CD14-positive monocyte (primary cell): ENCODE results near the gene TNFRSF13B. TPM values are rescaled to one million over a fixed set of nuclear protein-coding genes. Genes with fewer than 3 reads are reported as not detected.

Source experiments
- DNase-seq, 3 donors: peaks; one replicate each; pipeline ENCODE4 v3.0.0-alpha.2; 2011 to 2022
- H2AFZ ChIP-seq: 2 replicates; pipeline ENCODE4 v1.6.0; 2012; ENCODE audit warnings: mild to moderate bottlenecking, low read depth, low read length, inconsistent platforms; ENCODE audit not compliant: insufficient read depth, poor library complexity, severe bottlenecking
- H3K27ac ChIP-seq, 2 donors: 1 replicate in 1 of 2; 2 replicates in 1 of 2; pipeline ENCODE4 v1.5.1; 2012 to 2013; ENCODE audit warnings: low read length in 2 of 2, control low read depth in 1 of 2, inconsistent platforms in 1 of 2, low read depth in 1 of 2, mild to moderate bottlenecking in 1 of 2
- H3K27me3 ChIP-seq, 2 donors: one replicate each; pipeline versions ENCODE4 v1.6.0 to v1.6.1; 2011 to 2013; ENCODE audit warnings: low read length in 2 of 2; ENCODE audit not compliant: control insufficient read depth in 2 of 2, insufficient read depth in 2 of 2
- H3K36me3 ChIP-seq, 2 donors: replicated peaks in 1 of 2; 1 replicate in 1 of 2; 2 replicates in 1 of 2; pipeline versions ENCODE4 v1.5.1 to v1.6.1; 2012 to 2013; ENCODE audit warnings: low read length in 2 of 2, control low read depth in 1 of 2, inconsistent platforms in 1 of 2, mild to moderate bottlenecking in 1 of 2; ENCODE audit not compliant: insufficient read depth in 2 of 2, control insufficient read depth in 1 of 2
- H3K4me1 ChIP-seq, 2 donors: 1 replicate in 1 of 2; 2 replicates in 1 of 2; pipeline versions ENCODE4 v1.5.1 to v1.6.1; 2012 to 2013; ENCODE audit warnings: low read length in 2 of 2, control low read depth in 1 of 2, inconsistent platforms in 1 of 2, mild to moderate bottlenecking in 1 of 2, moderate library complexity in 1 of 2; ENCODE audit not compliant: insufficient read depth in 2 of 2, control insufficient read depth in 1 of 2
- H3K4me2 ChIP-seq: replicated peaks from 2 replicates; pipeline ENCODE3; 2012; ENCODE audit warnings: low read length, moderate library complexity, mild to moderate bottlenecking; ENCODE audit not compliant: poor library complexity, severe bottlenecking; ENCODE audit errors: extremely low read depth
- H3K4me3 ChIP-seq, 3 experiments: fragments of 200-600 bp in 1 of 3; sonication (generic) in 1 of 3; replicated peaks in 1 of 3; 1 replicate in 2 of 3; 2 replicates in 1 of 3; pipeline ENCODE4 v1.5.1; 2011 to 2013; ENCODE audit warnings: low read length in 3 of 3, mild to moderate bottlenecking in 3 of 3, control low read depth in 2 of 3, low read depth in 2 of 3, inconsistent platforms in 1 of 3, moderate library complexity in 1 of 3
- H3K79me2 ChIP-seq: 2 replicates; pipeline ENCODE4 v1.6.0; 2012; ENCODE audit warnings: mild to moderate bottlenecking, control low read depth, inconsistent platforms, low read length, moderate library complexity; ENCODE audit not compliant: insufficient read depth
- H3K9ac ChIP-seq: 2 replicates; pipeline ENCODE4 v1.6.0; 2017; ENCODE audit warnings: low read length, mild to moderate bottlenecking; ENCODE audit not compliant: insufficient read depth, poor library complexity, severe bottlenecking
- H3K9me3 ChIP-seq, 2 donors: replicated peaks in 1 of 2; 1 replicate in 1 of 2; 2 replicates in 1 of 2; pipeline versions ENCODE4 v1.5.1 to v1.6.1; 2012 to 2013; ENCODE audit warnings: low read length in 2 of 2, control low read depth in 1 of 2; ENCODE audit not compliant: control insufficient read depth in 1 of 2, insufficient read depth in 1 of 2
- H4K20me1 ChIP-seq: 2 replicates; pipeline ENCODE4 v1.6.0; 2012; ENCODE audit warnings: mild to moderate bottlenecking, low read length, control low read depth, moderate library complexity; ENCODE audit not compliant: insufficient read depth
- H3K27ac Mint-ChIP-seq, 7 donors: one replicate each; pipeline ENCODE4 v1.8.0; 2020; ENCODE audit warnings: mild to moderate bottlenecking in 7 of 7, mixed read lengths in 7 of 7, moderate library complexity in 6 of 7, inconsistent platforms in 2 of 7
- H3K27me3 Mint-ChIP-seq, 3 donors: one replicate each; pipeline ENCODE4 v1.8.0; 2021 to 2022; ENCODE audit warnings: low read depth in 3 of 3, mild to moderate bottlenecking in 3 of 3, mixed read lengths in 3 of 3, moderate library complexity in 3 of 3, inconsistent platforms in 1 of 3
- H3K36me3 Mint-ChIP-seq, 2 donors: one replicate each; pipeline ENCODE4 v1.8.0; 2020; ENCODE audit warnings: mixed read lengths in 2 of 2, inconsistent platforms in 1 of 2, mild to moderate bottlenecking in 1 of 2
- H3K4me1 Mint-ChIP-seq: one replicate; pipeline ENCODE4 v1.8.0; 2020; ENCODE audit warnings: mild to moderate bottlenecking, mixed read lengths
- H3K4me3 Mint-ChIP-seq, 2 donors: one replicate each; pipeline ENCODE4 v1.8.0; 2020; ENCODE audit warnings: mild to moderate bottlenecking in 2 of 2, mixed read lengths in 2 of 2, moderate library complexity in 1 of 2
- H3K9me3 Mint-ChIP-seq, 7 donors: one replicate each; pipeline ENCODE4 v1.8.0; 2020 to 2022; ENCODE audit warnings: mixed read lengths in 7 of 7, mild to moderate bottlenecking in 6 of 7, moderate library complexity in 6 of 7, inconsistent platforms in 2 of 7
- WGBS: methylation state at CpG from one replicate; pipeline ENCODE4 v1.1.5; 2013; ENCODE audit warnings: missing lambda C conversion rate; ENCODE audit not compliant: insufficient coverage; 5-methylcytosine and 5-hydroxymethylcytosine counted together
- intact Hi-C, 2 donors: fragments of 100-400 bp; cut with micrococcal nuclease; formaldehyde crosslinking; loops; one replicate each; pipeline versions ENCODE4 v1.15.0 to v1.15.1; 2023
- polyA plus RNA-seq, 3 donors: library from polyadenylated mRNA; depleted of rRNA in 1 of 3; unstranded in 2 of 3; stranded (reverse) in 1 of 3; fragments of 300-500 nt in 2 of 3; fragments of >200 nt in 1 of 3; fragmentation: Illumina TruSeq in 2 of 3; gene quantifications; 1 replicate in 2 of 3; 2 replicates in 1 of 3; pipeline ENCODE4 v1.2.3, GENCODE V29; 2012 to 2021
- TF ChIP-seq, protein P1 (sequence below): fragments of 200-600 bp; IDR thresholded peaks from one replicate; pipeline ENCODE4 v1.8.0; 2022; ENCODE audit warnings: antibody characterized with exemption, mild to moderate bottlenecking

Gene TNFRSF13B
- polyA plus RNA-seq, 3 donors = 0.21 to 0.47 TPM; not detected in 1

DNA sequence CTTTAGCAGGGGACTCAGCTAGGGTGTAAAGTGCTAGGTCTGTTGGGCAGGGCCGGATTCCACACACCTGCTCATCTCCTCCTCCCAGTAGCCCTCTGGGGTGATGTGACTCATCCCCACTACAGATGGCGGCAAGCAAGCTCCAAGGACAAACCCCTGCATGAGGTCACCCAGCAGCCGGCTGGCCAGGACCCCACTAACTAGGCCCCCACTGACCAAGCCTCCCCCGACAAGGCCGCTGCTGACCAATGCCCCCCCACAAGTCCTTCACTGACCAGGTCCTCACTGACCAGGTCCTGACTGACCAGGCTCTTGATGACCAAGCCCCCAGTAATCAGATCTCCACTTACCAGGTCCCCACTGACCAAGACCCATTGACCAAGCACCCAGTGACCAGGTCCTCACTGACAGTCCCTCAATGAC, 36.7 kb downstream of the TNFRSF13B start:
- Histone ChIP-seq H3K9ac (no peak overlapping the region), H4K20me1 (no peaks in the 10 kb centered on the region), H3K36me3 (no peaks in the 10 kb centered on the region), H3K4me1 (no peaks in the 10 kb centered on the region), H3K4me2 (no peak overlapping the region), H3K4me3 (no peak overlapping the region), H3K27me3 (no peaks in the 10 kb centered on the region), H3K79me2 (no peaks in the 10 kb centered on the region), H2AFZ (no peak overlapping the region), H3K9me3 (no peaks in the 10 kb centered on the region), H3K27ac (no peak overlapping the region)
- Mint-ChIP-seq H3K36me3 (no peaks in the 10 kb centered on the region), H3K9me3 (no peaks in the 10 kb centered on the region), H3K27me3 (peaks cover 0 to 14% (median 14%) of the 10 kb centered on the region in 3 donors), H3K4me1 (no peaks in the 10 kb centered on the region), H3K27ac (no peak overlapping the region), H3K4me3 (no peak overlapping the region)
- TF ChIP-seq, protein P1, sequence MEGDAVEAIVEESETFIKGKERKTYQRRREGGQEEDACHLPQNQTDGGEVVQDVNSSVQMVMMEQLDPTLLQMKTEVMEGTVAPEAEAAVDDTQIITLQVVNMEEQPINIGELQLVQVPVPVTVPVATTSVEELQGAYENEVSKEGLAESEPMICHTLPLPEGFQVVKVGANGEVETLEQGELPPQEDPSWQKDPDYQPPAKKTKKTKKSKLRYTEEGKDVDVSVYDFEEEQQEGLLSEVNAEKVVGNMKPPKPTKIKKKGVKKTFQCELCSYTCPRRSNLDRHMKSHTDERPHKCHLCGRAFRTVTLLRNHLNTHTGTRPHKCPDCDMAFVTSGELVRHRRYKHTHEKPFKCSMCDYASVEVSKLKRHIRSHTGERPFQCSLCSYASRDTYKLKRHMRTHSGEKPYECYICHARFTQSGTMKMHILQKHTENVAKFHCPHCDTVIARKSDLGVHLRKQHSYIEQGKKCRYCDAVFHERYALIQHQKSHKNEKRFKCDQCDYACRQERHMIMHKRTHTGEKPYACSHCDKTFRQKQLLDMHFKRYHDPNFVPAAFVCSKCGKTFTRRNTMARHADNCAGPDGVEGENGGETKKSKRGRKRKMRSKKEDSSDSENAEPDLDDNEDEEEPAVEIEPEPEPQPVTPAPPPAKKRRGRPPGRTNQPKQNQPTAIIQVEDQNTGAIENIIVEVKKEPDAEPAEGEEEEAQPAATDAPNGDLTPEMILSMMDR = no peak
- DNase-seq = no peak
- intact Hi-C loops = no loop called here
- 100% methylated on average over 1 of the region's 5 CpGs for WGBS

GRCh38 chr17:16934836-16935235, 37.1 kb downstream of the TNFRSF13B start:
- TF ChIP-seq, protein P1 = no peak
- Mint-ChIP-seq H3K36me3 (no peaks in the 10 kb centered on the region), H3K4me1 (no peaks in the 10 kb centered on the region), H3K27me3 (peaks cover 0 to 14% (median 14%) of the 10 kb centered on the region in 3 donors), H3K9me3 (no peaks in the 10 kb centered on the region), H3K4me3 (no peak overlapping the region), H3K27ac (no peak overlapping the region)
- intact Hi-C loops = no loop called here
- Histone ChIP-seq H4K20me1 (no peaks in the 10 kb centered on the region), H3K4me1 (no peaks in the 10 kb centered on the region), H3K27ac (no peak overlapping the region), H3K27me3 (no peaks in the 10 kb centered on the region), H2AFZ (no peak overlapping the region), H3K36me3 (no peaks in the 10 kb centered on the region), H3K4me3 (no peak overlapping the region), H3K4me2 (no peak overlapping the region), H3K9ac (no peak overlapping the region), H3K79me2 (no peaks in the 10 kb centered on the region), H3K9me3 (no peaks in the 10 kb centered on the region)
- 100% methylated on average over 7 of the region's 12 CpGs for WGBS
- DNase-seq = no peak
